HG02981 (cell line): Measurements from ENCODE around the gene TIGD1.
A peak's percentile ranks its signal among the peaks of the same experiment; 100 is the strongest.

ENCODE experiments used
- ATAC-seq: cut with Tn5 transposase; IDR thresholded peaks from one replicate; pipeline ENCODE4 v1.9.1; 2021; ENCODE audit warnings: mild to moderate bottlenecking, moderate library complexity; ENCODE audit not compliant: unreplicated experiment

Gene TIGD1

DNA sequence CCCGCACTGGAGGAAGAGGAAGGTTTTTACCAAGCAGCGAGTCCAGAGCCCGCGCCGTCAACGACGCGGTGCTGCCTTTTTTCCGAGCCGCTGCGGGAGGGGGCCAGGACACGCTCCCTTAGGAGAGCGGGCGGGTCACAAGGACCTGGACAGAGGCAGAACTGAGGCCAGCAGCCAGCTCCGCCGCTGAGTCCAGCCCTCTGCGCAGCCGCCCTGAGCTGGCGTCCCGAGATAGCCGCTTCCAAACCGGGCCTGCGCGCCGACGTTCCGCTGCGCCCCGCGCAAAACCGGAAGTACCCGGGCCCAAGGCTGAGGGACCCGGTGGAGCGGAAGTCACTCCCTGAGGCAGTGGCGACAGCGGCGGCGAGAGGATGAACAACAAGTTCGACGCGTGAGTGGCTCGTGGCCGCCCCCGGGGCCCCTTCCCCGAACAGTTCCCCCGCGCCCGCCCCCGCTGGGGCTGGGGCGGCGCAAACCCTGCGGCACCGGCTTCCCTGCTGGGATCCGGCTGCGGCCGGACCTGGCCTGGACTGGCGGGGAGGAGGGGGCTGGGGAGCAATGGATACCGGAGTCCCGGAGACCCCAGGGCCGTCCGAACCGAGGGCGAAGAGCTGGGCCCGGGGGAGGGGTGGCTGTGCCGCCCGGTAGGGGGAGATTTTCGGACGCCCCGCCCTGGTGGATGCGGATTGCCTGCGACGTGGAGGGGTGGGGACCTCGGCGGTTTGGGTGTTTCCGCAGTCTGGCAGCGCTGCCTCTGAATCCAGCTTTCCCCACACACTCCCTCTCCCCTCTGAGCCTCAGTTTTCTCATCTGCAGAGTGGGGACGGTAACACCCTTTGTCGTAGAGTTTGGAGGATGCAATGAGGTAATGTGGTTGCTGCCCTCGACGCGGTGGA, at the start of gene TIGD1, which contains the start of gene EIF4E2:
Gene TIGD1 (minus strand): TSS at position 204 of the 896 bp plus-strand sequence. CDS start 675 bp downstream, outside the sequence.
Gene EIF4E2 (plus strand): TSS at position 336 of the 896 bp plus-strand sequence. CDS start 36 bp downstream, at position 372.
- peak; percentile 95 for ATAC-seq

- no peak for ATAC-seq
Measured at GRCh38 chr2:232598293-232598692, 47.9 kb upstream of the TIGD1 start.

GRCh38 chr2:232597362-232598079, 47.2 kb upstream of the TIGD1 start:
- ATAC-seq, result no peak

DNA sequence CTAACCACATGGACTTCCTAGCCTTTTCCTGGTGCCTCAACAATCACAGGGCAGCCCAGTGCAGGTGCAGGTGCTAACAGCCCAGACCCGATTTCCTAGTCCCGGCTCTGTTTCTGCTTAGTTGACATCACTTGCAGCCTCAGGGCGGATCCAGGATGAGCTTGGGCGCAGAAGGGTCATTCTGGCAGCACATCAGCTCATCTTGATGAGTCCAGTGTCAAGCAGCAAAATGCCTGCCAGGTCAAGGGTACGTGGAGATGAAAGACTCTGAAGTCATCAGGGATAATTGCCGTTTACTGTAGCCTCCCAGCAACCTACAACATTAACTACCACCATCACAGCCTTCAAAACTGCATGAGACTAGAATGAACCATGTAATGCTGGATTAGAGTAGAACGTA, 43.6 kb upstream of the TIGD1 start:
- no peak for ATAC-seq

- no peak for ATAC-seq
Measured at GRCh38 chr2:232592772-232593395, 42.5 kb upstream of the TIGD1 start.

GRCh38 chr2:232588680-232589585, 38.6 kb upstream of the TIGD1 start:
- ATAC-seq, result no peak

DNA sequence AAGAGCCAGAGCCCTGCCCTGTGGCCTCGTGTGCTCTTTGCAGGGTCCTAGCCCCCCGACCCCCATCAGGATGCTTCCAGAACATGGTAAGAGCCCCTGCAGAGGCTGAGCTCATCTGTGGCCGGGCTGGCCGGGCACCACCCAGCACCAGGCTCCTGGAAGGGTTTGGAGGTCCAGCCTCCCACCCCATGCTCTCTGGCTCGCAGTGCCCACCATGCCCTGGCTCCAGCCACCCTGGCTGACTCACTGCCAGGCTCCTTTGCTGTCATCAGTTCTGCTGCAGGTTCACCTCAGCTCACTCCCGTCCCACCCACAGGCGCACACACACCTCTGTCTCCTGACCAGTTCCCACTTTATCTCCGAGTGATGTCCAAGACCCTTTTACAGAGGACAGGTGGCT, 37.7 kb upstream of the TIGD1 start:
- no peak for ATAC-seq

DNA sequence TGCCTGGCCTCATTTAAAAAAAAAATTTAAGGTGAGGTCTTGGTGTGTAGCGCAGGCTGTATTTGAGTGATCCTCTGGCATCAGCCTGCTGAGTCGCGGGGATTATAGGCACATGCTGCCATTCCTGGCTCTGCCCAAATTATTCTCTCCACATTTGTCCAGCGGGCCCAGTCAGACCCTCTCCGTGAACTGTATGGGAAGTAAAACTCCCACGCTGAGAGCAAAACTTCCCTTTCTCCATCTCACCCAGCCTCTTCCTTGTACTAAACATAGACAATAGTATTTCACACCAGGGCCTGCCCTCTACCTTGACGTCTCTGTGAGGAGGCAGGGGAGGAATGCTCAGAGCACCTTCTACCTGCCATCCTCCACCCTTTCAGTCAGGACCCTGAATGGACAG, 37.2 kb upstream of the TIGD1 start:
- no peak for ATAC-seq

DNA sequence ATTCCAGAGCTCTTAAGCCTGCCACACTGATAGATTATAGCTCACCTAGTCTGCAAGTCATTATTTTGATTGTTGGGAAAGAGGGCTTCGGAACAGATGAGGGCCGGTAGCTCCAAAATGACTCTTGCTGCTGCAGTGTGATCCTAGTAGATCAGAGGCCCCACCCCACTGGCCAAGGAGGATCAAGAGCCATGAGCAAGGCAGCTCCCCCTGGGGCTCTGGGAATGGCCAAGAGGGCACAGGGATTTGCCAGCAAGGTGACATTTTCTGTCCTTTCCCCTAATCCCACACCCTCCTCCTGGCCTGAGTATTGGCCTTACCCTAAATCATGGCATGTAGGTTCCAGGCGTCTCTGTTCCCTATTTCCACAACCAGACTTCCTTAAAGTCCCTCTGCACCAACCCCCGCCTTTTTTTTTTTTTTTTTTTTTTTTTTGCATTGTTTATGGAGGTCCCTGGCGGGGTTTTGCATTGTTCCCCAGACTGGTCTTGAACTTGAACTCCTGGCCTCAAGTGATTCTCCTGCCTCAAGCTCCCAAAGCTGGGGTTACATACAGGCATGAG, 36.7 kb upstream of the TIGD1 start:
- ATAC-seq, result no peak

GRCh38 chr2:232584238-232584637, 33.9 kb upstream of the TIGD1 start:
- no peak for ATAC-seq

DNA sequence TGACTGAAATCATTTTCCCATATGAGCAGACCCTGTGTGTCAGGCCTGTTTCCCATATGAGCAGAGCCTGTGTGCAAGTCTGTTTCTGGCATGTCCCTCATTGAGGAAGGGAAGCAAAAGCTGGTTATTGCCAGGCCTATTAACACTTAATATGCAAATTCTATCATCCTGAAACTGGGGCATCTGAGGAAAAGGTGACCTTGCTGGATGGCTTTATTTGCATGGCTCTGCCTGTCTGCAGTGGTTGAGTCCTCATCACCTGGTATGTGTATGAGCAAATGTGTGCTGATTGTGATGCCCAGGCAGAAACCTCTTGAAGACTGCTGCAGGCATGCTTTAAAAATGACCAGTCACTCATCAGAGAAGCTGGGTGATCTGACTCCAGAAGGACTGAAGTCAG, 31.4 kb upstream of the TIGD1 start:
- ATAC-seq, result no peak

DNA sequence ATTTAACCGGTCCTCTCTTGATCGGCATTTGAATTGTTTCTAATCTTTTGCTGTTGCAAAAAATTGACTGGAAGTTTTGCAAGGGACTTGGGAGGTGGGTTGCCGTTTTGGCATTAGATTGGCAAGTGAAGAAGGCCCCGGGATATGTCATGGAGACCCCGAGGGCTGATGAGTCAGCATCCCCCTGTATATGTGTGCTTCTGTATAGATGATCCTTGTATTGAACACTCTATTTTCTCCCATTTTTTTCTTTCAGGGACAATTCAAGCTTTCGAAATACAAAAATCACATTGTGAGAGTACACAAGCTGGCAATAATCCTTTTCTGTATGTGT, 30.3 kb upstream of the TIGD1 start:
- no peak for ATAC-seq

DNA sequence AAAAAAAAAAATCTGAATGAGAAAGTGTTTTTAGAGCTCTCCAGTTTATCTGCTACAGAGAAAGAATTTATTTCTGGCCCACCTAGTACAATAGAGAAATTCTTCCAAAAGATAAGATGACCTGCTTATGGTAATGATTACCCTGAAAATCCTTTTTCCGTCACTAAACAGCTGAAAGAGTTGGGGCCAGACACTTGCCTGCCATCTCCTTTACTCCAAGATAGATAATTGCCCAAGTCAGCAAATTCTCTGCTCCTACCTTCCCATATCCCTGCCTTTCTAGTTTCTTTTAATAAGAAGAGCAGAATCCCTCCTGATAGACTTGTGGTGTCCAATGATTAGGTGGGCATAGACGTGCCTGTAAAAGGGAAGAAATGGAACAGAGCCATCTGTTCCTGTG, 28.3 kb upstream of the TIGD1 start:
- no peak for ATAC-seq

DNA sequence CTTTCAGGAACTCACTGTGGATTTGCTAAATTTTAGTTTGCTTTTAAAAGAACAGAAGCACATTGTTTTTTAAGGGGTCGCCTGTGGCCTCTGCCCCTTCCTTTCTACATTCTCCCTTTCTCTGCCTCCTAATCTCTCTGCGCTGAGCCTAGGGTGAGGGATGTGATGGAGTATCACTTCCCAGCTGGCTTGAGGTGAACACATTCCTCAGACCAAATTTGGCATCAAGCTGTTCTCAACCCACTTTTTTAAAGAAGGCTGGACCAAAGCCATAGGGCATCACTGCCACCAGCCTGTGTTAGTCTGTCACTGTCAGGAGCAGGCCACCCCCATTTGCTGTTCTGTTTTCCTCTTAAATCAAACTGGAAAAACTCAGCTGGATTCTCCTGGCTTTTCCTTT, 27.5 kb upstream of the TIGD1 start:
- ATAC-seq, result no peak

GRCh38 chr2:232576995-232577394, 26.6 kb upstream of the TIGD1 start:
- no peak for ATAC-seq

GRCh38 chr2:232575404-232575746, 25.0 kb upstream of the TIGD1 start:
- ATAC-seq, result no peak

DNA sequence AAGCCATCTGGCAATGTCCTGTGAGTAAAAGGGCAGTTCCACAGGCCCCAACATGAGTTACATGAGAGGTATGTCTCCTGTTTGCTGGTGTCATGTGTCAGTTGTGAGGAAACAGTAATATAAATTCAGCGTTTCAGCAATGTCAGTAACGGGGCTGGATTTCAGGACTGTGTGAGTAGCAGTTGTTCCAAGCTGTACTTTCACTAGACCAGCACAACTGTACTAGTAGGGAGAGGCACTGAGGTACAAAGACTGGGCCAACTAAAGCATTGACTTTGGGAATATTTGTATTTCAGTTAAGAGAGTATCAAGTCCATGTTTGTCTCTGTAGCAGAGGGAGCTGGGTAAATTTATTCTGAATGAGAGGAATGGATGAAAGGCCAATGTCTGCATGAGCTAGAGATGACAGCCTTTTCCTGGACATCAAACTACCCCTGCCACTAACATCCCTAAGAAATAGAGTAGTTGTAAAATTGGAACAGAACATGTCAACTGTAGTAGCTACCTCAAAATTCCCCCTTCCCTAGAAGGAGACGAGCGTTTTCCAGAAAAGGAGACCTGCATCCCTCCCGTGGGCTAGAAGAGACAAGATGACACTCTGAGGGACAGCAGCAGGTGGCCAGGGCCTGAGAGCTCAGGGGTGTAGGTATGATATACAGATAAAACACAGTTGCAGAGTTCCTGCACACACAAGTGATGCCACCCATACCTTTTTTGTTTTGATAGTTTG, 24.5 kb upstream of the TIGD1 start:
- no peak for ATAC-seq

GRCh38 chr2:232573771-232574435, 23.5 kb upstream of the TIGD1 start:
- ATAC-seq, result no peak

DNA sequence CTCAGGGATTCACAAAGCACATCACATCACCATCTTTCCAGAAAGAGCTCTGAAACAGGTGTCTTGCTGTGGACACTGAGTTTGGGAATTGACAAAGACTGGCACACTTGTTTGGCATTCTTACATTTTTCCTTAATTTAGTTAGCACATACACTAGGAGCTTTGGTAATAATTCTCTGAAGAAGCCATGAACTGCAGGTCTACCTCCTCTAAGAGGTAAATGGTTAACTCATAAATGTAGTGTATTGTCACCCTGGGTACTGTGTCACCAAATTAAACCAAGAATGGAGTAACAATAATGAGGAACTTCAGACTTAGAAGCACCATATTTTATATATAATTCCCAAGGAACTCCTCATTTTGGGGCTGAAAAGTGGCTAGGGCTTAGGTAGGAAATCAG, 22.7 kb upstream of the TIGD1 start:
- ATAC-seq, result no peak
